Smooth muscle cell (in vitro differentiated cells): ENCODE data around the gene MAP4K3. TPM values are rescaled to one million over a fixed set of nuclear protein-coding genes. Genes with fewer than 3 reads are reported as not detected.
A peak's percentile ranks its signal among the peaks of the same experiment; 100 is the strongest.

Source experiments
- DNase-seq: peaks from one replicate; lab custom pipeline; 2025; ENCODE audit not compliant: unreplicated experiment; lab: John Stamatoyannopoulos, UW
- H2AFZ ChIP-seq: fragments of 200-600 bp; sonication (generic); 2 replicates; pipeline ENCODE4 v1.6.0; 2016; ENCODE audit warnings: antibody characterized with exemption, low read depth, mild to moderate bottlenecking
- H3F3A ChIP-seq: fragments of 200-600 bp; sonication (generic); 2 replicates; pipeline ENCODE4 v1.6.0; 2017; ENCODE audit warnings: antibody characterized with exemption, low read depth
- H3K27ac ChIP-seq: fragments of 200-600 bp; sonication (generic); 2 replicates; pipeline ENCODE4 v1.5.1; 2016; ENCODE audit warnings: low read depth, mild to moderate bottlenecking
- H3K27me3 ChIP-seq: fragments of 200-600 bp; sonication (generic); 2 replicates; pipeline ENCODE4 v1.6.1; 2016; ENCODE audit warnings: low read depth, mild to moderate bottlenecking
- H3K36me3 ChIP-seq: fragments of 200-600 bp; sonication (generic); 2 replicates; pipeline ENCODE4 v1.5.1; 2016; ENCODE audit warnings: low read depth
- H3K4me1 ChIP-seq: fragments of 200-600 bp; sonication (generic); 2 replicates; pipeline ENCODE4 v1.5.1; 2016; ENCODE audit warnings: low read depth
- H3K4me2 ChIP-seq: fragments of 200-600 bp; sonication (generic); 2 replicates; pipeline ENCODE4 v1.6.0; 2016; ENCODE audit warnings: mild to moderate bottlenecking
- H3K4me3 ChIP-seq: fragments of 200-600 bp; sonication (generic); 2 replicates; pipeline ENCODE4 v1.5.1; 2016; ENCODE audit warnings: mild to moderate bottlenecking
- H3K79me2 ChIP-seq: fragments of 200-600 bp; sonication (generic); 2 replicates; pipeline ENCODE4 v1.6.0; 2016; ENCODE audit warnings: low read depth, mild to moderate bottlenecking
- H3K9ac ChIP-seq: fragments of 200-600 bp; sonication (generic); 2 replicates; pipeline ENCODE4 v1.6.0; 2016; ENCODE audit warnings: low read depth
- H3K9me3 ChIP-seq: fragments of 200-600 bp; sonication (generic); replicated peaks from 2 replicates; pipeline ENCODE4 v1.5.1; 2016; ENCODE audit warnings: low read depth
- H4K20me1 ChIP-seq: fragments of 200-600 bp; sonication (generic); 2 replicates; pipeline ENCODE4 v1.6.0; 2016; ENCODE audit warnings: low read depth
- WGBS: methylation state at CpG from one replicate; pipeline ENCODE4 v1.1.7; 2016; ENCODE audit warnings: low lambda C conversion rate; 5-methylcytosine and 5-hydroxymethylcytosine counted together
- polyA plus RNA-seq: library from polyadenylated mRNA; unstranded; fragments of >200 nt; fragmentation: Nextera tagmentation; extraction: Ambion mirVana; gene quantifications from 2 replicates; pipeline ENCODE4 v1.2.1, GENCODE V29; 2016
- total RNA-seq: library from RNA; depleted of rRNA; stranded (reverse); fragments of >200 nt; gene quantifications from 2 replicates; pipeline ENCODE4 v1.2.3, GENCODE V29; 2014
- TF ChIP-seq, protein P1 (sequence below): fragments of 200-600 bp; sonication (generic); IDR thresholded peaks from 2 replicates; pipeline ENCODE4 v1.5.1; 2017; ENCODE audit warnings: borderline replicate concordance, mild to moderate bottlenecking, antibody characterized with exemption; ENCODE audit not compliant: insufficient read depth, poor library complexity, severe bottlenecking

The MAP4K3 gene
- total and polyA plus RNA-seq, 2 experiments from 2014 or later, result 21.3 to 70.9 TPM

DNA sequence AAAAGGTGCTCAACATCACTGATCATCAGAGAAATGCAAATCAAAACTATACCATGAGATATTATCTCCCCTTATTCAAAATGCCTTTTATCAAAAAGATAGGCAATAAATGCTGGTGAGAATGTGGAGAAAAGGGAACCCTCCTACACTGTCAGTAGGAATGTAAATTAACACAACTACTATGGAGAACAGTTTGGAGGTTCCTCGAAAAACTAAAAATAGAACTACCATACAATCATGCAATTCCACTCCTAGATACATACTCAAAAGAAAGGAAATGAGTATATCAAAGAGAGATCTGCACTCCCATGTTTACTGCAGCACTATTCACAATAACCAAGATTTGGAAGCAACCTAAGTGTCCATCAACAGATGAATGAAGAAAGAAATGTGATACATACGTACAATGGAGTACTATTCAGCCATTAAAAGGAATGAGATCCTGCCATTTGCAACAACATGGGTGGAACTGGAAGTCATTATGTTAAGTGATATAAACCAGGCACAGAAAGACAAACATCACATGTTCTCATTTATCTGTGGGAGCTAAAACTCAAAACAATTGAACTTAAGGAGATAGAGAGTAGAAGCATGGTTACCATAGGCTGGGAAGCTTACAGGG lies 63.8 kb downstream of the MAP4K3 start:
- DNase-seq, result no peak
- Histone ChIP-seq H4K20me1 (no peaks in the 10 kb centered on the region), H3K27ac (no peak overlapping the region), H3K9ac (no peak overlapping the region), H3K4me2 (no peak overlapping the region), H3K9me3 (no peaks in the 10 kb centered on the region), H3K36me3 (peaks cover 10% of the 10 kb centered on the region), H3F3A (peaks cover 26% of the 10 kb centered on the region), H3K79me2 (peaks cover 88% of the 10 kb centered on the region), H3K4me3 (no peak overlapping the region), H2AFZ (no peak overlapping the region), H3K27me3 (no peaks in the 10 kb centered on the region), H3K4me1 (peaks cover 20% of the 10 kb centered on the region)
- 52% methylated on average over 2 of the region's 2 CpGs for WGBS
- TF ChIP-seq, protein P1, sequence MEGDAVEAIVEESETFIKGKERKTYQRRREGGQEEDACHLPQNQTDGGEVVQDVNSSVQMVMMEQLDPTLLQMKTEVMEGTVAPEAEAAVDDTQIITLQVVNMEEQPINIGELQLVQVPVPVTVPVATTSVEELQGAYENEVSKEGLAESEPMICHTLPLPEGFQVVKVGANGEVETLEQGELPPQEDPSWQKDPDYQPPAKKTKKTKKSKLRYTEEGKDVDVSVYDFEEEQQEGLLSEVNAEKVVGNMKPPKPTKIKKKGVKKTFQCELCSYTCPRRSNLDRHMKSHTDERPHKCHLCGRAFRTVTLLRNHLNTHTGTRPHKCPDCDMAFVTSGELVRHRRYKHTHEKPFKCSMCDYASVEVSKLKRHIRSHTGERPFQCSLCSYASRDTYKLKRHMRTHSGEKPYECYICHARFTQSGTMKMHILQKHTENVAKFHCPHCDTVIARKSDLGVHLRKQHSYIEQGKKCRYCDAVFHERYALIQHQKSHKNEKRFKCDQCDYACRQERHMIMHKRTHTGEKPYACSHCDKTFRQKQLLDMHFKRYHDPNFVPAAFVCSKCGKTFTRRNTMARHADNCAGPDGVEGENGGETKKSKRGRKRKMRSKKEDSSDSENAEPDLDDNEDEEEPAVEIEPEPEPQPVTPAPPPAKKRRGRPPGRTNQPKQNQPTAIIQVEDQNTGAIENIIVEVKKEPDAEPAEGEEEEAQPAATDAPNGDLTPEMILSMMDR, result no peak

DNA sequence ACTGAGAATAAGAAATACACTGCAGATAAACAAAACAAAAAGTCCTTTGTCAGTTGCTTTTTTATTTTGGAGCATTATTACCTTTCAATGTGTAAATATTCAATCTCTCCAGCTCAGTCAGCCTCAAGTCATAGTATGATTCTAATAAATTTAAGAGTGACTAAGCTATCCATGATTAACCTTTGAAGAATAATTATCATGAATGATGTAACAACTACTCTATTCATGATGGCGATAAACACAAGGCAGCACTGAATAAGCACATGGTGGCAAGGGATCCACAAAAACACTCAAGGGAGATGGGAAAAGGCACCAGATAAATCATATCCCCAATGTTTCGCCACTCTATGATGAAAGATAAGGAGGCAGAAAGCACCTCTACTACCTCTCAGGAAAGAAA lies 67.0 kb downstream of the MAP4K3 start:
- Histone ChIP-seq H3K36me3 (peaks cover 5% of the 10 kb centered on the region), H3K9me3 (no peaks in the 10 kb centered on the region), H3K79me2 (peaks cover 95% of the 10 kb centered on the region), H3K27ac (peak overlapping the region; percentile 10), H3K27me3 (no peaks in the 10 kb centered on the region), H3K4me2 (no peak overlapping the region), H4K20me1 (peaks cover 4% of the 10 kb centered on the region), H2AFZ (no peak overlapping the region), H3K4me1 (no peaks in the 10 kb centered on the region), H3F3A (peaks cover 5% of the 10 kb centered on the region), H3K9ac (no peak overlapping the region), H3K4me3 (no peak overlapping the region)
- DNase-seq, result no peak
- TF ChIP-seq, protein P1, result no peak
- WGBS, result 87% methylated on average over 2 of the region's 2 CpGs

DNA sequence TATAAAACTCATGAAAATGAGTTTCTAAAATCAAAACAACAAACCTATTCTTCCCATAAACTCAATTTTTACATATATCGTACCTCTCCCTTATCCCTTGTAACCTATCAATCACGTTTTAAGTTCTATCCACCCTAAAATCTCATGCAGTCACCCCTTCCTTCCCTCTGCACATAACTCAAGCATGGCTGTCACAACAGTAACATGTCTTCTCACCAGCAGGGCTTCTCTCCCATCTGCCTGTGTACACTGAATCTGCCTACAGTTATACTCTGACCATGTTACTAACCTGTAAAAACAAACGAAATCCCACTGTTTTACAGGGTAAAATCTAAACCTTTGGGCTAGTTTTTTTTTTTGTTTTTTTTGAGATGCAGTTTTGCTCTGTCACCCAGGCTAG lies 68.2 kb downstream of the MAP4K3 start:
- Histone ChIP-seq H3F3A (no peaks in the 10 kb centered on the region), H3K4me3 (no peak overlapping the region), H3K9ac (no peak overlapping the region), H3K9me3 (no peaks in the 10 kb centered on the region), H3K4me1 (no peaks in the 10 kb centered on the region), H3K4me2 (no peak overlapping the region), H3K27ac (no peak overlapping the region), H2AFZ (no peak overlapping the region), H3K27me3 (no peaks in the 10 kb centered on the region), H3K36me3 (peaks cover 8% of the 10 kb centered on the region), H3K79me2 (peaks cover 95% of the 10 kb centered on the region), H4K20me1 (peaks cover 4% of the 10 kb centered on the region)
- TF ChIP-seq, protein P1, result no peak
- DNase-seq, result no peak
- WGBS, result 92% methylated on average over 3 of the region's 3 CpGs

DNA sequence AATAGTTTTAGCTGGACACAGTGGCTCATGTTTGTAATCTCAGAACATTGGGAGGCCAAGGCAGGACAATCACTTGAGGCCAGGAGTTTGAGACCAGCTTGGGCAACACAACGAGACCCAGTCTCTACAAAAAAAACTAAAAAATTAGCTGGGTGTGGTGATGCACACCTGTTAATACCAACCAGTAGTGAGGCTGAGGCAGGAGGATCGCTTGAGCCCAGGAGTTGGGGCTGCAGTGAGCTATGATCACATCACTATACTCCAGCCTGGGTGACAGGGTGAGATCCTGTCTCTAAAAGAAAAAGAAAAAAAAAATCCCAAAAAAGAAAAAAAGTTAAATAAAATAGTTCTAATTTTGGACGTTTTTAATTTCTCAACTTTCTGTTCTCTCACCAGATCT lies 68.7 kb downstream of the MAP4K3 start:
- Histone ChIP-seq H3K4me1 (no peaks in the 10 kb centered on the region), H3F3A (no peaks in the 10 kb centered on the region), H3K79me2 (peaks cover 95% of the 10 kb centered on the region), H4K20me1 (peaks cover 4% of the 10 kb centered on the region), H3K9ac (no peak overlapping the region), H2AFZ (no peak overlapping the region), H3K9me3 (no peaks in the 10 kb centered on the region), H3K4me2 (no peak overlapping the region), H3K27me3 (no peaks in the 10 kb centered on the region), H3K27ac (no peak overlapping the region), H3K36me3 (peaks cover 8% of the 10 kb centered on the region), H3K4me3 (no peak overlapping the region)
- no peak for DNase-seq
- TF ChIP-seq, protein P1, result no peak
- 95% methylated on average over 3 of the region's 3 CpGs for WGBS
